ENCODE data around the gene PHEX.

Gene PHEX

GRCh38 chrX:22105231-22105630, 73.1 kb downstream of the PHEX start:
- no peak for DNase-seq (ENCODE audit: low spot score)

- no peak for DNase-seq (ENCODE audit: low spot score)
Observed at GRCh38 chrX:22105971-22106370, 73.8 kb downstream of the PHEX start.

GRCh38 chrX:22109442-22109841, 77.3 kb downstream of the PHEX start:
- no peak for DNase-seq (ENCODE audit: low spot score)

- DNase-seq (ENCODE audit: low spot score): no peak
Observed at GRCh38 chrX:22110729-22111494, 78.8 kb downstream of the PHEX start.

GRCh38 chrX:22116605-22117546, 84.8 kb downstream of the PHEX start:
- no peak for DNase-seq (ENCODE audit: low spot score)

- DNase-seq (ENCODE audit: low spot score): no peak
Observed at GRCh38 chrX:22117633-22118032, 85.5 kb downstream of the PHEX start.

- no peak for DNase-seq (ENCODE audit: low spot score)
Observed at GRCh38 chrX:22118161-22118830, 86.2 kb downstream of the PHEX start.

- no peak for DNase-seq (ENCODE audit: low spot score)
Observed at GRCh38 chrX:22121161-22121560, 89.0 kb downstream of the PHEX start.

- DNase-seq (ENCODE audit: low spot score): no peak
Observed at GRCh38 chrX:22122510-22122909, 90.4 kb downstream of the PHEX start.

GRCh38 chrX:22124098-22124497, 92.0 kb downstream of the PHEX start:
- DNase-seq (ENCODE audit: low spot score): no peak

- DNase-seq (ENCODE audit: low spot score): no peak
Observed at GRCh38 chrX:22125481-22125880, 93.4 kb downstream of the PHEX start.

GRCh38 chrX:22126327-22126726, 94.2 kb downstream of the PHEX start:
- peak; percentile 63 for DNase-seq (ENCODE audit: low spot score)

- DNase-seq (ENCODE audit: low spot score): no peak
Observed at GRCh38 chrX:22128961-22129360, 96.8 kb downstream of the PHEX start.

- peak; percentile 77 for DNase-seq (ENCODE audit: low spot score)
Observed at GRCh38 chrX:22134681-22135080, 102.6 kb downstream of the PHEX start.

- DNase-seq (ENCODE audit: low spot score): peak; percentile 81
Observed at GRCh38 chrX:22135171-22135711, 103.1 kb downstream of the PHEX start.

- no peak for DNase-seq (ENCODE audit: low spot score)
Observed at GRCh38 chrX:22135994-22136684, 104.0 kb downstream of the PHEX start.

- DNase-seq (ENCODE audit: low spot score): no peak
Observed at GRCh38 chrX:22136711-22137110, 104.6 kb downstream of the PHEX start.

- DNase-seq (ENCODE audit: low spot score): no peak
Observed at GRCh38 chrX:22139822-22140221, 107.7 kb downstream of the PHEX start.

- DNase-seq (ENCODE audit: low spot score): no peak
Observed at GRCh38 chrX:22141047-22141730, 109.1 kb downstream of the PHEX start.

- no peak for DNase-seq (ENCODE audit: low spot score)
Observed at GRCh38 chrX:22147214-22147613, 115.1 kb downstream of the PHEX start.

GRCh38 chrX:22147942-22148341, 115.8 kb downstream of the PHEX start:
- DNase-seq (ENCODE audit: low spot score): no peak
